DMS 273 treated with DMSO at 0.1 percent for 48 hours (cell line): ENCODE measurements around the gene SCUBE2.
"Not testable (repeated sequence)": the region's sequence is repeated elsewhere in the genome, so short reads cannot be mapped to it uniquely, and the experiment has no call there.

Experiments used
- DNase-seq: peaks from one replicate; lab custom pipeline; 2025; lab: John Stamatoyannopoulos, UW

The SCUBE2 gene

GRCh38 chr11:9104580-9104979, 13.2 kb upstream of the SCUBE2 start:
- no peak for DNase-seq

- DNase-seq = no peak
Observed at GRCh38 chr11:9103542-9104276, 12.3 kb upstream of the SCUBE2 start.

GRCh38 chr11:9099617-9100016, 8.2 kb upstream of the SCUBE2 start:
- peak; percentile 2 for DNase-seq

- not testable (repeated sequence) for DNase-seq
Observed at GRCh38 chr11:9098455-9098854, 7.1 kb upstream of the SCUBE2 start.

GRCh38 chr11:9097186-9097943, 6.0 kb upstream of the SCUBE2 start:
- DNase-seq = not testable (repeated sequence)

- no peak for DNase-seq
Observed at GRCh38 chr11:9096427-9096826, 5.0 kb upstream of the SCUBE2 start.

GRCh38 chr11:9095421-9095820, 4.0 kb upstream of the SCUBE2 start:
- DNase-seq = no peak

GRCh38 chr11:9094420-9094819, 3.0 kb upstream of the SCUBE2 start:
- no peak for DNase-seq

GRCh38 chr11:9092853-9093778, 1.7 kb upstream of the SCUBE2 start:
- DNase-seq = no peak

- no peak for DNase-seq
Observed at GRCh38 chr11:9092072-9092471, 673 bp upstream of the SCUBE2 start.

- DNase-seq = no peak
Observed at GRCh38 chr11:9090488-9091043, 833 bp downstream of the SCUBE2 start.

GRCh38 chr11:9089636-9090035, 1.8 kb downstream of the SCUBE2 start:
- DNase-seq = no peak

GRCh38 chr11:9089061-9089460, 2.3 kb downstream of the SCUBE2 start:
- DNase-seq = no peak

GRCh38 chr11:9082575-9082974, 8.8 kb downstream of the SCUBE2 start:
- DNase-seq = no peak

- DNase-seq = no peak
Observed at GRCh38 chr11:9081153-9081552, 10.2 kb downstream of the SCUBE2 start.

GRCh38 chr11:9078113-9079086, 13.0 kb downstream of the SCUBE2 start:
- DNase-seq = no peak

- no peak for DNase-seq
Observed at GRCh38 chr11:9077164-9077563, 14.2 kb downstream of the SCUBE2 start.

GRCh38 chr11:9076661-9077060, 14.7 kb downstream of the SCUBE2 start:
- DNase-seq = no peak

GRCh38 chr11:9076046-9076445, 15.4 kb downstream of the SCUBE2 start:
- DNase-seq = no peak

- DNase-seq = no peak
Observed at GRCh38 chr11:9075556-9075955, 15.8 kb downstream of the SCUBE2 start.
